ENCODE measurements around the gene CHAT.

Gene CHAT

DNA sequence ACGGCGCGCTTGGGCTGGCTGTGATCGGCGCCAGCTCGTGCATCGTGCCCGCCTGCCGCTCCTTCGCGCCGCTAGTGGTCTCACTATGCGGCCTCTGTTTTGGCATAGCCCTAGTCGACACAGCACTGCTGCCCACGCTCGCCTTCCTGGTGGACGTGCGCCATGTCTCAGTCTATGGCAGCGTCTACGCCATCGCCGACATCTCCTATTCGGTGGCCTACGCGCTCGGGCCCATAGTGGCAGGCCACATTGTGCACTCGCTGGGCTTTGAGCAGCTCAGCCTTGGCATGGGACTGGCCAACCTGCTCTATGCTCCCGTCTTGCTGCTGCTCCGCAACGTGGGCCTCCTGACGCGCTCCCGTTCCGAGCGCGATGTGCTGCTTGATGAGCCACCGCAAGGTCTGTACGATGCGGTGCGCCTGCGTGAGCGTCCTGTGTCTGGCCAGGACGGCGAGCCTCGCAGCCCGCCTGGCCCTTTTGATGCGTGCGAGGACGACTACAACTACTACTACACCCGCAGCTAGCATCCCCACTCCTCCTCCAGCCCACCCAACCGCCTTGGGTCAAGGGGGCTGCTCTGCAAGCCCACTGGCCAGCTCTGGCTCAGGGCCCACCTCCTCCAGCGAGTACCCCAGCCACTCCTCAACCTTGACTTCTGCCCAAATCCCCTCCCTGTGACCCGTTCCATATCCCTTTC is 1.9 kb upstream of the CHAT start:
- no peak for DNase-seq (ENCODE audit: low read depth in 2 of 2, low spot score in 1 of 2)

DNA sequence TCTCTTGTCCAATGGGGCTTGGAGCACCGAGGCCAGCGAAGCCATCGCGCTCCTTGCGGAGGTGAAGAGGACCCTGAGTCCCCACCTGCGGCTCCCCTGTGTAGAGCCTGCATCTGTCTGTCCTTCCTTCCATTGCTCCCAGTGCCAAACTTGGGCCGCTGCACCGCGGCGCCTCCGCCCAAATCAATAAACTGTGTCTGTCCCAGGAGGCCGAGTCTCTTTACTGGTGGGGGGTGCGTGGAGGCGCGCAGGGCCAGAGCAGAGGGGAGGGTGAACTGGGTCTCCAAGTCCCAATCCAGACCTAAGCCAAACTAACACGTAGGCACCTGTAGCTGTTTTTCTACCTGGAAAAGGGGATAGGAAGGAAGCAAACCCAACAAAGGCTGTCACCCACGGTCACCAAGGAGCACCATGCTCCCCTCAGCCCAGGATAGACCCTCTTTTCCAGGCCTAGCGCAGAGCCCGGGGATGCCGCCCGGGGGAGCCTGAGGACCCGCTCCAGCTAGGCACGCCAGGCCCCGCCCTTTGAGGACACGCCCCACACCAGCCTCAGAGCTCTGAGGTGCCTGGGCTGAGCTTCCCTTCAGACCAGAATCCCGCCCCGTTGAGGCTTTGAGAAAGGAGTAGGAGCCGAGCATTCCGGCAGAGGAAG is 1.2 kb upstream of the CHAT start:
- no peak for DNase-seq (ENCODE audit: low read depth in 2 of 2, low spot score in 1 of 2)

DNA sequence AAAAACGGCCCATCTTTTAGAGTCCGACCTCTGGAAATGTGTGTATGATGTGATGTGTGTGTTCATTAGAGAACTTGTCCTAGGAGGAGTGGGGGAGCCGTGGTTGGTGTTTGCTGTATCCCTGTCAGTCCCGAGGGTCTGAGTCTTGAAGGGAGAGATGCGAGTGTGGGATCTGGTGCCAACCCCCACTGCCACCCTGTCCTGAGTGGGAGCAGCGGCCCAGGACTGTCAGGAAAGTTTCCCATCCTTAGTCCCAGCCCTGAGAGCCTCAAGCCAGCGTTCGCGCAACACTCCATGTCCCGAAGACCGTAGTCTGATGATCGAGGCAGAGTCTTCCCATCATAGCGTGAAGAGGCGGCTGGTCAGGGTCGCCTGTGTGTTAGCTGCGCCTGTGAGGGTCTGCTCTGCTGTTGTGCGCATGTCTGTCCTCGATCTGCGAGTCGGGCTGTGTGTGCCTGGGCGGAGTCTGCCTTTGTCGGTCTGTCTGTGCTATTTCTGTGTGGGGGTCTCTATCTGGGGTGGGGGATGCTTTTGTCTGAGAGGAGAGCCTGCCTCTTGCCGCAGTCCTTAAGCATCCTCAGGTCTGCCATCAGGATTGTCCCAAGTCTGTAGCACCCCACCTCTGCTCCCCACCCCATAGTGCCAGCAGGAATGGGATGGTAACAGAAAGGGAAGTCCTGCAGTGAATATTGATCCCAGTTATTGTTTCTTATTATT is 514 bp upstream of the CHAT start:
- no peak for DNase-seq (ENCODE audit: low read depth in 2 of 2, low spot score in 1 of 2)

DNA sequence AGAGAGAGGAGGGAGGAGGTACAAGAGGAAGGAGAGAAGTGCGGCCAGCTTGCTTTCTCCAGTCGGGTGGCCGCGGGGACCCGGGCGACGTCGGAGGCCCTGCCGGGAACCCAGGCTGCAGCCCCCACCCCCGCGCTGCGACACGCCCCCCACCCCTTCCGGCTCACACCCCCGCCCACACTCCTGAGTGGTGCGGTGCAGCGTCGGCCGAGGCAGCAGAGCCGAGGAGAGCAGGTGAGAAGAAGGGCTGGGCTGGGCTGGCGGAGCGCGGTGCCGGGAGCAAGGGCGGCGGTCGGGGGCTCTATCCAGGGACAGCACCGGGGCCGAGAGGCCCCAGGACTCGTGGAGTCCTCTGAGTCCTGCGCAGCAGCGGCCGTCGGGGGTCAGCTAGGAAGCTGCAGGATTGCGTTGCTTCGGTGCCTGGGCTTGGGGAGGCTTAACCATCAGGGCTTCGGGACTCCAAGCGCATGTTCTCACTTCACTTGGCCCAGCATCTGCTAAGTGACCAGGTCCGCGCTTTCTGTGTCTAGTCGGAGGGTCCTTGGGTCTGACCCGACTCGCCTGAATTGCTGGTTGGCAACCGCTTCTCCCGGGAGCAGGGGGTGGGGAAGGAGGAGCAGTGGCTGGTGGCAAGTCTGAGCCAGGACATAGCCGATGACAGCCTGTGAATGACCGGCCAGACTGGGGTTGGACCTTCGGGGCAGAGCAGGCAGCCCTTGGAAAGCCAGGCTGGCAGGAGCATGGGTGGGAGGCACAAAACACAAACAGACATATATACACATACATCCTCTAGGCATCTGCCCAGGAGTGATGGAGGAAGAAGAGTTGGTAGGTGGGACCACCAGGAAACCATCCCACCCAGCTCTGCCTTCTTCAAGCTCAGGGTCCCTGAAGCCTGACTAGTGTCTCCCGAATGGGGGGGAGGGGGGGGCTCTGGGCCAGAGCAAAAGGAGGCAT is 683 bp downstream of the CHAT start:
- no peak for DNase-seq (ENCODE audit: low read depth in 2 of 2, low spot score in 1 of 2)

DNA sequence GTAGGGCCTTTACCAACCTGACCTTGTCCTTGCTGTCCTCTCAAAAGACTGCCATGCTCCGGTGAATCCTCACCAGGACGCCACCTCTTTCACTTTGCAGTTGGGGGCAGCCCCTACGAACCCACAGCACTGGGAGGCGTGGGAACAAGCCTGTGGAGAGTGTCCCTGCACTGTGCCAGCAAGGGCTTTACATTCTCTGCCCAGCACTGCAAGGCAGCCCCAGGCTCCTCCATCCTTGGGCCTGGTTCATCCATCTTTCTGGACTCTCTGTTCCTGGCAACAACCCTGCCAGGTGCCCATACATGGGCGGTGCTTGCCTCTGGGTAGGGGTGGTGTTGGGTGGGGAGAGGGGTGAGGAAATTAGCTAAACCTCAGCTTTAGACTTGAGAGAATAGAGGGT is 1.4 kb downstream of the CHAT start:
- DNase-seq (ENCODE audit: low read depth in 2 of 2, low spot score in 1 of 2): no peak

DNA sequence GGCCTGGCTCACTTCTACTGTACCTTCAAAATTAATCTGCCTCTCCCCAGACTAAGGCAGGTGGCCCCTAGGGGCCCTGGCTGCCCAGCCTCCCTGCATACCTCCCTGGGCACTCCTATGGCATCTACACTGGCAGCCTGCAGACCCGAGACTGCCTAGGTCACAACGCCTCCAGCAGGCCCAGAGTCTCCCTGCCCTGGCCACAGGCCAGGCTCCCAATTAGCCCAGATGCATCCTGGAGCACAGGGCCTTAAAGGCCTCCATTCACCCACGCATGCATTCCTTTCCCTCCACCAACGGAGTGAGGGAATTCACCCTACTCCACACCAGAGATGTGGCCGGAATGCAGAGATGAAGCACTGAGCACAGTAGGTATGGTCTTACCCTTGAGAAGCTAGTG is 1.9 kb downstream of the CHAT start:
- no peak for DNase-seq (ENCODE audit: low read depth in 2 of 2, low spot score in 1 of 2)

DNA sequence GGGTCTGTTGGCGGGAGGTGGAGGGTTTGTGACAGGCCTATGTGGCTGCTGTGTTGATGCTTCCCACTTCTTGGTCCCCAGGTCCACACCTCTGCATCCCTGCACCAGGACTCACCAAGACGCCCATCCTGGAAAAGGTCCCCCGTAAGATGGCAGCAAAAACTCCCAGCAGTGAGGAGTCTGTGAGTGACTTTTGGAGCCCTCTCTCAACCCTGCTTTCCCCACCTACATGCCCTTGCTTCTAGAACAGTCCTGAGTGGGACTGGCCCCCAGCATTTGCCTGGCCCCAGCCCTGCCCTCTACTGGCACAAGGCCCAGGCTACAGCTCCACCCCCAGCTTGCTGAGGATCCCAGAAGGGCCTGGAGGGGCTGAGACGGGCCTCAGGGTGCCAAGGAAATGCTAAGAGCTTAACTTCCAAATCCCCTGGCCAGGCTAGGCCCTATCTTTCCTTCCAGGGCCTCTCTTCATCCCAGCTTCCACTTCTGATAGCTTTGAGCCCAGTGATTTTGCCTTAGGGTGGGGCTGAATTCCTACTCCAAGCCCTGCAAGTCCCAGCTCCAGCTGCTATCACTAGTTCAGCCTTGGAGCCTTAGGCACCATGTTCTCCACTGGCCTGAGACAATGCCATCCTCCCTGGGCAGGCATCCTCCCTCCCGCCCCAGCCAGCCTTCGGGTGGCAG is 2.7 kb downstream of the CHAT start:
- DNase-seq (ENCODE audit: low read depth in 2 of 2, low spot score in 1 of 2): no peak

DNA sequence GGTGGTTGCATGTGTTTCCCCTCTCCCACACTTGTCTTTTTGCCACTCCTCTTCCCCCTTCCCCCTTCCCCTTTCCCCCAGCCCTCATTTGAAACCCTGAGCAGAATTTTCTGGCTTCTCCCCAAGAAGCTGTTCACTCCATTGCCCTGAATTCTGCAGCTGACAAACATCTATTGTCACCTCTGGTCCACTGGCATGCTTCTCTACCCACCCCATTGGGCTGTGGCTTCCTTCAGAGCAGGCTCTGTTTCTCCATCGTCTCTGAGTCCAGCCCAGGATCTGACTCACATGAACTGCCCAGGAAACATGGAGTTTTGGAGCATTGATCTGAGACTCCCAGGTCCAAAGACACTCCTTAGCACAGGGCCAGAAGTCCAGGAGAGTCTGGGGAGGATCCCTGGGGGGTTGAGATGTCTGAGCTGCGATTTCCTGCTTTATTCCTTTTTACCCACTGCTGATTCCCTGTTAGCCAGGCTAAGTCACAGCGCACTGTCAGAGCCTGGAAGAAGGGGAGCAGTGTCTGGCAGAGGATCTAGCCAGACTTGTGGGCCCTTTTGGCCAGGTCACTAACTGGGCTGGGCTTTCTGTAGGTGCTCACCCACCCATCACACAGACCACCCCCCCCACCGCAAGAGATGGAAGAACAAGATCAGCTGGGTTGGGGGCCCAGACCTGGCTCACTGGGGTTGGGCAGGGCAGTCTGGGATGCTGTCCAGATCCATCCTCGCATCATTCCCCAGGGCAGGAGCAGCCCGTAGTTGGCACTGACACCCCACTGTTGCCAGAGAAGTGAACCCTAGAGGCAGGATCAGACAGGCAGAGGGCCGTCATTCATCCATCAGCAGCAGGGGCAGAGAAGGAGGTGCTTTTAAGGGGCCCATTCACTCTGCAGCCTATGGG is 3.5 kb downstream of the CHAT start:
- no peak for DNase-seq (ENCODE audit: low read depth in 2 of 2, low spot score in 1 of 2)

DNA sequence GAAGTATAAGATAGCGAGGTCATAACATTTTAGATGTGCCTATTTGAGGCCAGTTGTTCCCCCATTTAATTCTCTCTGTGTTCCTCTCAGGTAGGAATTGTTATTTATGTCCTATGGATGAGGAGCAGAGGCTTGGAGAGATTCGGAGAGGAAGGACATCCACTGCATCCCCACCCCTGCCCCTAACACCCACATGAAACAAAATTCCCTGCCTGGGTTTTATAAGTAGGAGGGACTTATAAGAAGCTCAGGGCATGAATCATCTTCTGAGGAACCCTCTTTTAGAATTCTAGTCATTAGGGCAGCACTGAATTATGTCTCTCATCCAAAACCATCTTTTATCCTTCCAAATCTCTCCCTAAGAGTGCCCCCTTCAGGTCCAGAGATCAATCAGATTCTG is 5.0 kb downstream of the CHAT start:
- no peak for DNase-seq (ENCODE audit: low read depth in 2 of 2, low spot score in 1 of 2)

DNA sequence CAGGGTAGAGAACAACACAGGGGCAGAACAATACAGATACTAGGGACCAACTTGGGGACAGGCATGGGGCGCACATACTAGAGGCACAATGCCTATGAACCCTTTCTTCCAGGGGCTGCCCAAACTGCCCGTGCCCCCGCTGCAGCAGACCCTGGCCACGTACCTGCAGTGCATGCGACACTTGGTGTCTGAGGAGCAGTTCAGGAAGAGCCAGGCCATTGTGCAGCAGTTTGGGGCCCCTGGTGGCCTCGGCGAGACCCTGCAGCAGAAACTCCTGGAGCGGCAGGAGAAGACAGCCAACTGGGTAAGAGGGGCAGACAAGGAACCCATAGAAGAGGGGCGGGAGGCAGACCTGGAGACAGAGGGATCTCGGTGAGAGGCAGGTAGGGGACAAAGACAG is 5.8 kb downstream of the CHAT start:
- no peak for DNase-seq (ENCODE audit: low read depth in 2 of 2, low spot score in 1 of 2)

DNA sequence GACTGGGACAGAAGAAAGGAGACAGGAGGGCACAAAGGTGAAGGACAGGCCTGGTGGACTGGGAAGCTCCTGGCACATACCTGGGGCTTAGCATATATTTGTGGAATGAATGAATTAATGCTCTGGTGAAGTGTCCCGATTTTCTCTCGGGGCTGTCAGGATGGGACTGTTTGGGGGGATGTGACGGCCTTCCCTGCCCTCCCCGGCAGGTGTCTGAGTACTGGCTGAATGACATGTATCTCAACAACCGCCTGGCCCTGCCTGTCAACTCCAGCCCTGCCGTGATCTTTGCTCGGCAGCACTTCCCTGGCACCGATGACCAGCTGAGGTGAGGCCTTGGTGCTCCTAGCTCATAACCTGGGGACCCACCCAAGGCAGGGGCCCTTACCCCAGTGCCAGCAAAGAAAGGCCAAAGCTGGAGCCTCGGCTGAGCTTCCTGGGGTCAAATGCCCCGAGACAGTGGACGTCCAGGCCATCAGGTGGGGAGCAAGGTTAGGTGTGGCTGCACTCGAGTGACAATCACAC is 6.5 kb downstream of the CHAT start:
- no peak for DNase-seq (ENCODE audit: low read depth in 2 of 2, low spot score in 1 of 2)

DNA sequence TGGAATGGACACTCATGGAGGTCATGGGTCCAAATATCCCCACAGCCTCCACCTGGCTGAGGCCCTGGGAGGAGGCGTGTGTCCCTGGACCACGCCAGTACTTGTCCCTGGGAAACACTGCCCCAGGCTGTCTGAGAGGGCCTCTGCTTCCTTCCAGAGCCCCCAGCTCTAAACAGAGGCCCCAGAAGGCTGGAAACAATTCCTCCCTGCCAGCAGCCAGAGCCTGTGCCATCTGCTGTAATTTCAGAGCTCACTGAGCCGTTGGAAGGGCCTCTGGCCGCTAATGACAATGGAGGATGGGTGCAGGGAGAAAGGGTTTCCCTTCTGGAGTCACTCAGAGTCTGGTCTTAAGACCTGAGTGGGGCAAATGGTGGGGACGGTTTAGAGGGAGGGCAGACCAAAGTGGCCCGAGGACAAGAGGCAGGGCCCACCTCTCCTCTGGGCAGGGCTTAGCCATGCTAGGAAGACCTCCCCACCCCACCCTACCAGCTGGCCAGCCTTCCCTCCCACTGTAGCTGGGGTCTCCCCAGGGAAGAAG is 7.1 kb downstream of the CHAT start:
- no peak for DNase-seq (ENCODE audit: low read depth in 2 of 2, low spot score in 1 of 2)

DNA sequence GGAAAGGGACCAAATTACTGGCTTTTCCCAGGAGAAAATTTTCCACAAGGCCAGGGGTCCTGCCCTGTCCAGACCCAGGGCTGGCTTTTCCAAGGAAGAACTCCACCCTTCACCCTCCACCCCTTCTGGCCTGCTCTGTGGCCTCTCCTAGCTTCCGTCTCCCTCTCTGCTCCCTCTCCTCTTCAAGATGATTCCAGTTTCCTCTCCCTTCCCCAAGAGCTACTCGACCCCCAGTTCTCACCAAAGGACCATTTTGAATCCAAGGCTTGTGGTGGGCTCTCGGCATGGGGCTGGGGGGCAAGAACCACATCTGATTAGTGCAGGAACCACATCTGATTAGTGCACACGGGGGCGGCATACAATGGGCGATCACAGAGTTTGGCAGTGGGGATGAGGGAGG is 7.7 kb downstream of the CHAT start:
- DNase-seq (ENCODE audit: low read depth in 2 of 2, low spot score in 1 of 2): no peak

DNA sequence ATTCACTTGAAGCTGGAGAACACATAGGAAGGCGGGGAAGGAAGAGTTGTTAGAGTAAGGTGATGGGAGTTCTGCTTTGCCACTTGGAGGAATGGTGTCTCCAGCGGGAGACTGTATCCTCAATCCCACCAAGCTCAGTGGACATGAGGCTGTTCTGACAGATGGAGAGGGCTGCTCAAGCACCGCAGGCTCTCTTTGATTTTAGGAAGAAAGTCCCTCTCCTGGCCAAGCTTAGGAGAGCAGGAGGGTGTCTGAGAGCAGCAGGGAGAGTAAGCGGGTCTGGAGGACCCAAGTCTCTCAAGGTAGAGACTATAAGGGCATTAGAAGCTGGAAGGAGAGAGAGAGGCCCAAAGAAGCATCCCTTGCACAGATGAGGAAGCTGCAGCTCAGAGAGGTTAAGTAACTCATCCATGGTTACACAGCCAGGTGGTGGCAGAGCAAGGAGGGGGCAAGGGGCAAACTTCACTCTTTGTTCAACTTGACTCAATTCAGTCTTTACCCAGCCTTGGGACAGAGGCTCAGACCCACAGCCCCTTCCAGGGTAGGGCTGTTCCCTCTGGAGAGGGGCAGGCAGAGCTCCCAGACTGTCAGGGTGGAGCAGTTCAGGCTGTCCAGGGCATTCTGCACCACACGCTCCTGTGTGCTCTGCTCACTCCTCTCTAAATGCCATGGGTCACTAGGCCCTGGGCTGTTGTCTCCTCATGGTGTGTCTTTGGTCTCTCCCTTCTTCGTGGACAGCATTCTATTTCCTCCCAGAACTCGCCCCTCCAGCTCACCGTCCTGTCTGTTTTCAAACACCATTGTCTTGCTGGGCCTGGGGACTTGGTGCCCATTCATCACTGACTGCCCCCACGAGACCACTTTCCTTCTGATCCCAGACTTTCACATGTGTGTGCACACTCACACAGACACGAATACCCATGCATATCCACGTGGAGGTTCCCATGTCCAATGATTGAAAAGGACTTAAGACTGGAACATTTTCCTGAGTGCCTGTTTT is 8.9 kb downstream of the CHAT start:
- DNase-seq (ENCODE audit: low read depth in 2 of 2, low spot score in 1 of 2): no peak

DNA sequence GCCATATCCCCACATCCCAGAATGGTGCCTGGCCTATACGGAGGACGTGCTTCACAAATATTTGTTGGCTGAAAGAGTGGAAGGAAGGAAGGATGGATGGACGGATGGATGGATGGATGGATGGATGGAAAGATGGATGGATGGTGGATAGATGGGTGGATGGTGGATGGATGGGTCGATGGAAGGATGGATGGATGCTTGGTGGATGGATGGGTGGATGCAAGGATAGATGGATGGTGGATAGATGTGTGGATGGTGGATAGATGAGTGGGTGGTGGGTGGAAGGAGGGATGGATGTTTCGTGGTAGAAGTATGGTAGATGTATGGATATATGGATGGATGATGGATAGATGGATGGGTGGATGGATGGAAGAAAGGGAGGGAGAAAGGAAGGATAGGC is 10.8 kb downstream of the CHAT start:
- DNase-seq (ENCODE audit: low read depth in 2 of 2, low spot score in 1 of 2): no peak

DNA sequence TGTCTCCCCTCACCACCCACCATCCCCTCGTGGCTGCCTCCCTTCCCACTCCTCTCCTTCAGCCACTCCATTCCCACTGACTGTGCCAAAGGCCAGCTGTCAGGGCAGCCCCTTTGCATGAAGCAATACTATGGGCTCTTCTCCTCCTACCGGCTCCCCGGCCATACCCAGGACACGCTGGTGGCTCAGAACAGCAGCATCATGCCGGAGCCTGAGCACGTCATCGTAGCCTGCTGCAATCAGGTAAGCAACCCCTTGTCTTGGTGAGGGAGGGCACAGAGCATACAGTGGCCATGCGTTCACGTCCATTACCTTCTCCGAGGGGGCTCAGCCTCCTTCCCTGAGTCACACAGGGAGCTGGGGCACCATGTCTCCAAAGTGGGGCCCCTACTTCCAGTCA is 11.6 kb downstream of the CHAT start:
- no peak for DNase-seq (ENCODE audit: low read depth in 2 of 2, low spot score in 1 of 2)

DNA sequence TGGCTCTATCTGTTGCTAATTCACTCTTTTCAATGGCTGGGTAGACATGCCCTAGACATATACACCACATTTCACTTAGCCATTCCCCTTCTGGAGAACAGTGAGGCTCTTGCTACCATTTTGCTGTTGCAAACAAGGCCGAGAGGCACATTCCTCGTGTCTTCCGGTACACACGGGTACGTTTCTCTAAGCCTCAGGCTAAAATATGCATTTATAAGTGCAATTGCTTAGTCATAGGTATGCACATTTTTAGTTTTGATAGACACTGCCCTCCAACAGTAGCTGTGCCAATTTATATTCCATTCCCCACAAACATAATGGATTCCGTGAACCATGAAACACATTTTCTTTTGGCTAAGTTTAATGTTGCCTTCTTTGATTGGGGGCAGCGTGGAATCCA is 13.2 kb downstream of the CHAT start:
- DNase-seq (ENCODE audit: low read depth in 2 of 2, low spot score in 1 of 2): no peak

DNA sequence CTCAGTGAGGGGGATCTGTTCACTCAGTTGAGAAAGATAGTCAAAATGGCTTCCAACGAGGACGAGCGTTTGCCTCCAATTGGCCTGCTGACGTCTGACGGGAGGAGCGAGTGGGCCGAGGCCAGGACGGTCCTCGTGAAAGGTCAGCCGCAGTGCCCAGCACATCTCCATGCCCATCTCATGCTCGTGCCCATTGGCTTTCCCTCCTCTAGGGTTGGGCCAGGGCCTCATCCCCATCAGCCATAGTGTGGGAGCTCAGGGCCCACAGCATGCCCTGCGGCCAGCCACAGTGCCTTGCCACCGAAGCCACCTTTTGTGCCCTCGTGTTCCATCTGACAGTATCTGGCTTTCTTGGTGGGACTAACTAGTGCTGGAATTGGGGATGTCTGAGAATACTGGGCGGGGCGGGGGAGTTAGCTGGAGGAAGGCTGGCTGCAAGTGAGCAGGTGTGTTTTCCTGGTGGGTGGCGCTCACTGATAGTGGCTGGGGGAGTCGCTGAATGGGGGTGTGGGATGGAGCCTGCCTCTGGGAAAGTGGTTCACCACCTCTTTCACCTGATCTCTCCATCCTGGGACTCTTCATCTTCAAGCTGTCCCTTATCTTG is 13.9 kb downstream of the CHAT start:
- DNase-seq (ENCODE audit: low read depth in 2 of 2, low spot score in 1 of 2): no peak
